ENCODE results near the gene PLK3. TPM values are rescaled to one million over a fixed set of nuclear protein-coding genes. Genes with fewer than 3 reads are reported as not detected.

The PLK3 gene
- total RNA-seq, 1 experiment from 2014 or later = 56.1 TPM

- no peak overlapping the region for H3K9ac ChIP-seq (ENCODE audit: low read length)
- TF ChIP-seq POLR2AphosphoS5 (IDR thresholded peaks at IDR 0.05; ENCODE audit: low read depth, low read length) (no peak), CTCF (IDR thresholded peaks at IDR 0.05 in 2 of 3, conservative IDR thresholded peaks at IDR 0.05 in 1 of 3; ENCODE audit: borderline replicate concordance in 1 of 3, insufficient read depth in 1 of 3, low read depth in 2 of 3, low read length in 2 of 3) (no peak), JUND (IDR thresholded peaks at IDR 0.05) (no peak), SRF (IDR thresholded peaks at IDR 0.05; ENCODE audit: low read depth) (no peak), CBX3 (IDR thresholded peaks at IDR 0.05; ENCODE audit: low read depth) (no peak), EGR1 (IDR thresholded peaks at IDR 0.05; ENCODE audit: low read depth) (no peak), REST (IDR thresholded peaks at IDR 0.05; ENCODE audit: low read depth) (no peak), ATF3 (IDR thresholded peaks at IDR 0.05) (no peak), ELF1 (IDR thresholded peaks at IDR 0.05; ENCODE audit: borderline replicate concordance, low read depth) (no peak), SP1 (IDR thresholded peaks at IDR 0.05; ENCODE audit: low read depth) (no peak), ZNF274 (IDR thresholded peaks at IDR 0.05; ENCODE audit: low read depth, low read length) (no peak), YY1 (IDR thresholded peaks at IDR 0.05; ENCODE audit: extremely low read depth, insufficient replicate concordance, low read depth, low read length) (no peak), TCF7L2 (IDR thresholded peaks at IDR 0.05; ENCODE audit: borderline replicate concordance, extremely low read depth, insufficient read depth, insufficient read length) (no peak), SIN3A (IDR thresholded peaks at IDR 0.05; ENCODE audit: low read depth) (no peak), ZBTB33 (IDR thresholded peaks at IDR 0.05; ENCODE audit: extremely low read depth, insufficient replicate concordance, low read length) (no peak)
- no peaks in the 10 kb centered on the region for H4K20me1 ChIP-seq (ENCODE audit: insufficient read depth)
- intact Hi-C loops (cut with micrococcal nuclease) = no loop called here
- H3K4me1 ChIP-seq (ENCODE audit: control insufficient read depth in 1 of 2, insufficient read depth in 2 of 2, low read length in 2 of 2) = peaks cover 11 to 39% of the 10 kb centered on the region in 2 experiments
- H3K9me3 ChIP-seq (ENCODE audit: control insufficient read depth in 1 of 2, insufficient read depth in 1 of 2, low read depth in 1 of 2, low read length in 2 of 2) = no peaks in the 10 kb centered on the region
- BruUV-seq (replicated peaks) = no TSS peak
- ATAC-seq (no peak), DNase-seq (ENCODE audit: low read depth, low spot score) (no peak)
- no peaks in the 10 kb centered on the region for H3K79me2 ChIP-seq (ENCODE audit: insufficient read depth, low read length)
- no peaks in the 10 kb centered on the region for H3K9me2 ChIP-seq (ENCODE audit: insufficient read depth)
- RAD21 ChIA-PET (ENCODE audit: low non-redundant PET in 1 of 2, low total read pairs in 2 of 2, uncharacterized antibody in 2 of 2, unreplicated experiment in 2 of 2) = interaction anchor here (0.6 to 0.9 kb wide), 2 partner anchors 20 to 24 kb away, joined by 3 read pairs; no protein-coding TSS in a partner anchor
- no peak overlapping the region for H3K4me3 ChIP-seq (replicated peaks in 1 of 2; ENCODE audit: low read depth in 1 of 2, low read length in 2 of 2)
- POLR2A ChIA-PET = interaction anchor here (0.8 to 9.1 kb wide), 5 partner anchors 9 to 96 kb away, joined by 3 to 200 read pairs (median 86); partner anchors contain the start of genes BTBD19, DYNLT4, PLK3 and RNU5D-1
- H3K4me2 ChIP-seq (ENCODE audit: low read length) = no peak overlapping the region
- H3K27me3 ChIP-seq (ENCODE audit: insufficient read depth, low read length) = no peaks in the 10 kb centered on the region
- H3K27ac ChIP-seq (ENCODE audit: low read depth, low read length) = no peak overlapping the region
- no peaks in the 10 kb centered on the region for H3K36me3 ChIP-seq (ENCODE audit: control insufficient read depth in 1 of 2, insufficient read depth in 2 of 2, low read length in 2 of 2)
- no peak overlapping the region for H2AFZ ChIP-seq (ENCODE audit: low read depth, low read length, poor library complexity, severe bottlenecking)
- CTCF ChIA-PET = interaction anchor here (0.9 to 1.7 kb wide), 2 partner anchors 8 to 23 kb away, joined by 4 to 7 read pairs; partner anchors contain the start of gene BTBD19
These were observed 17.1 kb downstream of the PLK3 start for GRCh38 chr1:44817307-44817706.
